ENCODE measurements around the gene SLC25A22. TPM values are rescaled to one million over a fixed set of nuclear protein-coding genes. Genes with fewer than 3 reads are reported as not detected.

SLC25A22 gene
- total RNA-seq, 1 experiment from 2014 or later: 31.8 TPM

DNA sequence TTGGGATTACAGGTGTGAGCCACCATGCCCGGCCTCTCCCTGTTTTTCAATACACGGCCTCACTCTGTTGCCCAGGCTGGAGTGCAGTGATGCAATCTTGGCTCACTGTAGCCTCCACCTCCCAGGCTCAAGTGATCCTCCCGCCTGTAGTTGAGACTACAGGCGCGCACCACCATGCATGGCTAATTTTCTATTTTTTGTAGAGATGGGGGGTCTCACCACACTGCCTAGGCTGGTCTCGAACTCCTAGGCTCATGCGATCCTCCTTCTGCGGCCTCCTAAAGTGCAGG, 32.3 kb downstream of the SLC25A22 start:
- Mint-ChIP-seq H3K27me3 (ENCODE audit: insufficient read depth, unreplicated experiment) (no peaks in the 10 kb centered on the region), H3K36me3 (ENCODE audit: insufficient read depth, unreplicated experiment) (peaks cover 89% of the 10 kb centered on the region), H3K9me3 (ENCODE audit: unreplicated experiment) (no peaks in the 10 kb centered on the region), H3K27ac (ENCODE audit: unreplicated experiment) (no peak overlapping the region), H3K4me3 (ENCODE audit: unreplicated experiment) (no peak overlapping the region), H3K4me1 (ENCODE audit: low read depth, unreplicated experiment) (no peaks in the 10 kb centered on the region)
- intact Hi-C loops (cut with micrococcal nuclease; ENCODE audit: unreplicated experiment): no loop called here
- POLR2A ChIA-PET: no interaction called here
- Histone ChIP-seq H3K9me3 (no peaks in the 10 kb centered on the region), H3K27me3 (replicated peaks; ENCODE audit: control insufficient read depth, insufficient read depth, low read length) (no peaks in the 10 kb centered on the region), H3K36me3 (ENCODE audit: control insufficient read depth, insufficient read depth, low read length) (peaks cover 13% of the 10 kb centered on the region), H3K4me3 (ENCODE audit: low read depth, low read length) (no peak overlapping the region), H3K4me1 (no peaks in the 10 kb centered on the region)
- CTCF ChIA-PET: interaction anchor here (0.6 kb wide), 1 partner anchor 809 kb away, joined by 3 read pairs; no protein-coding TSS in a partner anchor
- no TSS peak for BruUV-seq (replicated peaks)
- peak in 1 of 2 experiments; percentile 22 for DNase-seq
- TF ChIP-seq, protein P1, sequence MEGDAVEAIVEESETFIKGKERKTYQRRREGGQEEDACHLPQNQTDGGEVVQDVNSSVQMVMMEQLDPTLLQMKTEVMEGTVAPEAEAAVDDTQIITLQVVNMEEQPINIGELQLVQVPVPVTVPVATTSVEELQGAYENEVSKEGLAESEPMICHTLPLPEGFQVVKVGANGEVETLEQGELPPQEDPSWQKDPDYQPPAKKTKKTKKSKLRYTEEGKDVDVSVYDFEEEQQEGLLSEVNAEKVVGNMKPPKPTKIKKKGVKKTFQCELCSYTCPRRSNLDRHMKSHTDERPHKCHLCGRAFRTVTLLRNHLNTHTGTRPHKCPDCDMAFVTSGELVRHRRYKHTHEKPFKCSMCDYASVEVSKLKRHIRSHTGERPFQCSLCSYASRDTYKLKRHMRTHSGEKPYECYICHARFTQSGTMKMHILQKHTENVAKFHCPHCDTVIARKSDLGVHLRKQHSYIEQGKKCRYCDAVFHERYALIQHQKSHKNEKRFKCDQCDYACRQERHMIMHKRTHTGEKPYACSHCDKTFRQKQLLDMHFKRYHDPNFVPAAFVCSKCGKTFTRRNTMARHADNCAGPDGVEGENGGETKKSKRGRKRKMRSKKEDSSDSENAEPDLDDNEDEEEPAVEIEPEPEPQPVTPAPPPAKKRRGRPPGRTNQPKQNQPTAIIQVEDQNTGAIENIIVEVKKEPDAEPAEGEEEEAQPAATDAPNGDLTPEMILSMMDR (IDR thresholded peaks at IDR 0.05; ENCODE audit: insufficient read depth in 1 of 2, low read depth in 1 of 2, low read length in 1 of 2, severe bottlenecking in 1 of 2, unreplicated experiment in 1 of 2): no peak

GRCh38 chr11:765025-765801, 32.9 kb downstream of the SLC25A22 start:
- Mint-ChIP-seq H3K4me1 (ENCODE audit: low read depth, unreplicated experiment) (no peaks in the 10 kb centered on the region), H3K27ac (ENCODE audit: unreplicated experiment) (peak overlapping the region; percentile 48), H3K27me3 (ENCODE audit: insufficient read depth, unreplicated experiment) (no peaks in the 10 kb centered on the region), H3K4me3 (ENCODE audit: unreplicated experiment) (no peak overlapping the region), H3K36me3 (ENCODE audit: insufficient read depth, unreplicated experiment) (peaks cover 89% of the 10 kb centered on the region), H3K9me3 (ENCODE audit: unreplicated experiment) (no peaks in the 10 kb centered on the region)
- Histone ChIP-seq H3K27me3 (replicated peaks; ENCODE audit: control insufficient read depth, insufficient read depth, low read length) (no peaks in the 10 kb centered on the region), H3K9me3 (no peaks in the 10 kb centered on the region), H3K4me3 (ENCODE audit: low read depth, low read length) (no peak overlapping the region), H3K36me3 (ENCODE audit: control insufficient read depth, insufficient read depth, low read length) (peaks cover 13% of the 10 kb centered on the region), H3K4me1 (no peaks in the 10 kb centered on the region)
- ChIA-PET CTCF (interaction anchor here (0.7 kb wide), 1 partner anchor 9 kb away, joined by 3 read pairs; no protein-coding TSS in a partner anchor), POLR2A (interaction anchor here (0.5 kb wide), 1 partner anchor 12 kb away, joined by 7 read pairs; the partner anchor contains the start of gene GATD1)
- intact Hi-C loops (cut with micrococcal nuclease; ENCODE audit: unreplicated experiment): no loop called here
- TF ChIP-seq, protein P1 (IDR thresholded peaks at IDR 0.05; ENCODE audit: insufficient read depth in 1 of 2, low read depth in 1 of 2, low read length in 1 of 2, severe bottlenecking in 1 of 2, unreplicated experiment in 1 of 2): peak; percentile 63 to 66
- peak; percentile 74 to 78 for DNase-seq
- BruUV-seq (replicated peaks): no TSS peak

DNA sequence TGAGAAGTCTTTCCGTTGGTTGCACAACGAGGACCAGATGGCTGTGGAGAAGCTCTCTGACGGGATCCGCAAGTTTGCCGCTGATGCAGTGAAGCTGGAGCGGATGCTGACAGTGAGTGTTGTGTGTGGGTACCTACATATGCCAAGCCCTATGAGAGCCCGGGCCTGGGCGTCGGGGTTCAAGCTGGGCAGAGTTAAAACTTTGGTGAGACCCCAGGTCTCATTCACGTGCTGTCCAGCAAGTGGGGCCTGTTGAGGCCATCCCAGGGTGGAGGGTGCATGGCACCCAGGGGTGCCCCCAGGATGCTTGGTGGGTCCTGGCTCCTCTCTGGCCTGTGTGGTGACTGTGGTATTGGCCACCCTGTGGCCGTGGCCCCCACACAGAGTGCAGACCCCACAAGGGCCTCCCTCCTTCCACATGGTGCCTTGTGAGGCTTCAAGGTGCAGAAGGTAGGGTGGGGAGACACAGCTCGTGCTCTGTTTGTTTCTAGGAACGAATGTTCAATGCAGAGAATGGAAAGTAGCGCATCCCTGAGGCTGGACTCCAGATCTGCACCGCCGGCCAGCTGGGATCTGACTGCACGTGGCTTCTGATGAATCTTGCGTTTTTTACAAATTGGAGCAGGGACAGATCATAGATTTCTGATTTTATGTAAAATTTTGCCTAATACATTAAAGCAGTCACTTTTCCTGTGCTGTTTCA, 33.6 kb downstream of the SLC25A22 start:
- Histone ChIP-seq H3K4me1 (no peaks in the 10 kb centered on the region), H3K27me3 (replicated peaks; ENCODE audit: control insufficient read depth, insufficient read depth, low read length) (no peaks in the 10 kb centered on the region), H3K9me3 (no peaks in the 10 kb centered on the region), H3K4me3 (ENCODE audit: low read depth, low read length) (no peak overlapping the region), H3K36me3 (ENCODE audit: control insufficient read depth, insufficient read depth, low read length) (peaks cover 15% of the 10 kb centered on the region)
- Mint-ChIP-seq H3K27me3 (ENCODE audit: insufficient read depth, unreplicated experiment) (no peaks in the 10 kb centered on the region), H3K4me1 (ENCODE audit: low read depth, unreplicated experiment) (no peaks in the 10 kb centered on the region), H3K27ac (ENCODE audit: unreplicated experiment) (peak overlapping the region; percentile 48), H3K36me3 (ENCODE audit: insufficient read depth, unreplicated experiment) (peaks cover 89% of the 10 kb centered on the region), H3K9me3 (ENCODE audit: unreplicated experiment) (no peaks in the 10 kb centered on the region), H3K4me3 (ENCODE audit: unreplicated experiment) (no peak overlapping the region)
- intact Hi-C loops (cut with micrococcal nuclease; ENCODE audit: unreplicated experiment): no loop called here
- TF ChIP-seq, protein P1 (IDR thresholded peaks at IDR 0.05; ENCODE audit: insufficient read depth in 1 of 2, low read depth in 1 of 2, low read length in 1 of 2, severe bottlenecking in 1 of 2, unreplicated experiment in 1 of 2): no peak
- TSS peak; percentile 17 for BruUV-seq (replicated peaks)
- POLR2A ChIA-PET: interaction anchor here (0.5 to 1.3 kb wide), 2 partner anchors 13 to 60 kb away, joined by 4 to 7 read pairs; partner anchors contain the start of gene GATD1
- CTCF ChIA-PET: interaction anchor here (0.7 kb wide), 1 partner anchor 8 kb away, joined by 3 read pairs; no protein-coding TSS in a partner anchor
- DNase-seq: no peak
